Spinal cord (tissue), 10 donors: ENCODE results near the gene STRBP. TPM values are rescaled to one million over a fixed set of nuclear protein-coding genes. Genes with fewer than 3 reads are reported as not detected.

Experiments used
- DNase-seq, 6 donors: peaks; one replicate each; pipeline versions ENCODE4 v3.0.0 to v3.0.0-alpha.2; 2013 to 2015; ENCODE audit warnings: low spot score in 6 of 6, low read depth in 4 of 6
- H3K27ac ChIP-seq: one replicate; pipeline ENCODE4 v1.5.1; 2013; ENCODE audit warnings: low read depth, low read length, control low read depth
- H3K27me3 ChIP-seq: one replicate; pipeline ENCODE4 v1.6.1; 2013; ENCODE audit warnings: low read length; ENCODE audit not compliant: control insufficient read depth, insufficient read depth
- H3K36me3 ChIP-seq: one replicate; pipeline ENCODE4 v1.6.1; 2013; ENCODE audit warnings: low read length; ENCODE audit not compliant: control insufficient read depth, insufficient read depth
- H3K4me1 ChIP-seq: one replicate; pipeline ENCODE4 v1.6.1; 2013; ENCODE audit warnings: low read length; ENCODE audit not compliant: control insufficient read depth, insufficient read depth
- H3K4me3 ChIP-seq: one replicate; pipeline ENCODE4 v1.5.1; 2013; ENCODE audit warnings: low read depth, low read length, control low read depth
- H3K9me3 ChIP-seq: one replicate; pipeline ENCODE4 v1.6.1; 2013; ENCODE audit warnings: low read length; ENCODE audit not compliant: control insufficient read depth, insufficient read depth
- WGBS: methylation state at CpG from one replicate; pipeline ENCODE4 v1.1.5; 2013; ENCODE audit warnings: missing lambda C conversion rate; ENCODE audit not compliant: insufficient coverage; 5-methylcytosine and 5-hydroxymethylcytosine counted together
- polyA plus RNA-seq, 2 donors: library from polyadenylated mRNA; unstranded; fragments of 120-200 nt; gene quantifications; one replicate each; pipeline ENCODE4 v1.2.1, GENCODE V29; 2013; ENCODE audit not compliant: insufficient read length in 2 of 2
- total RNA-seq, 2 donors: library from RNA; depleted of rRNA in 1 of 2; stranded (reverse); fragments of 120-200 nt in 1 of 2; fragments of >200 nt in 1 of 2; gene quantifications; one replicate each; pipeline versions ENCODE4 v1.2.3 to v1.2.4, GENCODE V29; 2013 to 2014
- donor health status: healthy.

STRBP gene
- total and polyA plus RNA-seq, 4 donors: 47.7 to 70.6 (median 60.7) TPM

DNA sequence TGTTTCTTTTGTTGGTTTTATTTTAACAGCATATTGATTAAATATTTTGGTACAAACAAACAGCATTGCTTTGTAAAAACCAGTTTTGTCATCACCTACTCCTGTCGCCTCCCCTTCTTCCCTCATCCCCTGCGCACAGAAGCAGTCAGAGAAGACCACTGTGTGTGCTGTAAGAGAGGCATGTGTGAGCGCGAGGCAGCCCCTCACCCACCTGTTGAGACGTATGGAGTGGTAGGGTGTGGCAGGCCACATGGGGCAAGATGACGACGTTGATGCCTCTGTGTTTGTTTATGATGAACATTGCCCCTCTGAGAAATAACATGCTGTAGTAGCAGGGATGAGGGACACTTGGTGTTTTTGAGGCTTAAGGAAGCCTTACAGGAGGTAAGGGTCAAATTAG lies 163.6 kb downstream of the STRBP start:
- H3K4me3 ChIP-seq: no peak overlapping the region
- H3K4me1 ChIP-seq: peaks cover 5% of the 10 kb centered on the region
- no peak overlapping the region for H3K27ac ChIP-seq
- peaks cover 55% of the 10 kb centered on the region for H3K36me3 ChIP-seq
- H3K27me3 ChIP-seq: no peaks in the 10 kb centered on the region
- no peak for DNase-seq
- 50% methylated on average over 2 of the region's 7 CpGs for WGBS
- H3K9me3 ChIP-seq: no peaks in the 10 kb centered on the region

GRCh38 chr9:123102375-123103113 lies 165.8 kb downstream of the STRBP start:
- Histone ChIP-seq H3K9me3 (no peaks in the 10 kb centered on the region), H3K27ac (peak overlapping the region; percentile 40), H3K4me1 (peaks cover 5% of the 10 kb centered on the region), H3K27me3 (no peaks in the 10 kb centered on the region), H3K36me3 (peaks cover 50% of the 10 kb centered on the region), H3K4me3 (no peak overlapping the region)
- 69% methylated on average over 3 of the region's 3 CpGs for WGBS
- DNase-seq: peak in 4 of 6 donors; percentile 17 to 67 (median 46)

DNA sequence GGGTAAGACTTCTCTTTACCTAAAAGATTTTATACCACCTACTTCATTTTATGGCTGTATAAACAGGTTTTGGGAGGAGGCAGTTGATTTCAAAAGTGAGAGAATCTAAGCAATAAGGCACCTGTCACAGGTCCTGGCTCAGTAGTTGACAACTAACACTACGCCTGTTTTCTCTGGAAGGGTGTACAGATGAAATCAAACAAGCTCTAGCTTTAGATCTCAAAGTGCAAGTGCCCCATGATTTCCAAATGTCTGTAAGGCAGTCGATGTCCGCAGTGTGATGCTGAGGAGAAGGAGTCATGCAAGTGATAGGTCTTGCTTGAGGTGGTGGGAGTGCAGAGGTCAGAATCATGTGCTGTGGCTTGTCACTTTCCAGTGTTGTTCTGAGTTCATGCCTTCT lies 168.8 kb downstream of the STRBP start:
- Histone ChIP-seq H3K36me3 (peaks cover 44% of the 10 kb centered on the region), H3K27ac (no peak overlapping the region), H3K9me3 (no peaks in the 10 kb centered on the region), H3K27me3 (no peaks in the 10 kb centered on the region), H3K4me1 (peaks cover 5% of the 10 kb centered on the region), H3K4me3 (no peak overlapping the region)
- 100% methylated on average over 3 of the region's 3 CpGs for WGBS
- no peak for DNase-seq

GRCh38 chr9:123099042-123099441 lies 169.3 kb downstream of the STRBP start:
- Histone ChIP-seq H3K27me3 (no peaks in the 10 kb centered on the region), H3K36me3 (peaks cover 42% of the 10 kb centered on the region), H3K4me1 (peaks cover 5% of the 10 kb centered on the region), H3K4me3 (no peak overlapping the region), H3K9me3 (no peaks in the 10 kb centered on the region), H3K27ac (no peak overlapping the region)
- WGBS: 81% methylated on average over 3 of the region's 6 CpGs
- peak in 1 of 6 donors; percentile 48 for DNase-seq

GRCh38 chr9:123098096-123098459 lies 170.3 kb downstream of the STRBP start:
- Histone ChIP-seq H3K4me1 (peaks cover 3% of the 10 kb centered on the region), H3K9me3 (no peaks in the 10 kb centered on the region), H3K4me3 (no peak overlapping the region), H3K27me3 (no peaks in the 10 kb centered on the region), H3K27ac (no peak overlapping the region), H3K36me3 (peaks cover 39% of the 10 kb centered on the region)
- WGBS: 61% methylated on average over 4 of the region's 4 CpGs
- no peak for DNase-seq

DNA sequence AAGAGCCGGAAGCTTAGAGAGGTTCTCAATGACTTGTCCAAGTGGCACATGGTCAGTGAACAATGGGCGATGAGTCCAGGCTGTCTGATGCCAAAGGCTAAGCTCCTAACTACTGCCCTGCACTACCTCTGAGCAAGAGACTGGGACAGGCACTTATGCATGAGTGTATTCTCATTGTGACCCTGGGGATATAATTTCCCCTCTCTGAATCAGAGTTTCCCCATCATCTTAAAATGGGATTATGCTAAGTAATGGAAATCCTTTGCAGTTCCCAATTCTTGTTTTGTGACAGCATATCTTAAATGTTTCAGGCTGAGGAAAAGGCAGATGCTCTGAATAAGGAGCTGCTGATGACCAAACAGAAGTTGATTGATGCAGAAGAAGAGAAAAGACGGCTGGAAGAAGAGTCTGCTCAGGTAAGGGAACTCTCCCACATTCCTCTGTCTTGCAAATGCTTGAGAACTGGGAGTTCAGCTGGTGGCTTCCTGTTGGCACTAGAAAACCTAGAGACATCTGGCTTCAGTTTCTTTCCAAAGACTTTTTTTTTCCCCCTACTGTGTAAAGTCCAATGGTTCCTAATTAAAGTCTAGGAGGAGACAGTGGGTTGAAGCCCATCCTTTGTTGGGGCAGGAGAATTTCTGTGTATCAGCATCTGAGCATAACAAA lies 170.8 kb downstream of the STRBP start:
- no peaks in the 10 kb centered on the region for H3K4me1 ChIP-seq
- no peak for DNase-seq
- H3K27ac ChIP-seq: no peak overlapping the region
- H3K4me3 ChIP-seq: no peak overlapping the region
- no peaks in the 10 kb centered on the region for H3K27me3 ChIP-seq
- no peaks in the 10 kb centered on the region for H3K9me3 ChIP-seq
- H3K36me3 ChIP-seq: peaks cover 41% of the 10 kb centered on the region
- 85% methylated on average over 2 of the region's 3 CpGs for WGBS

DNA sequence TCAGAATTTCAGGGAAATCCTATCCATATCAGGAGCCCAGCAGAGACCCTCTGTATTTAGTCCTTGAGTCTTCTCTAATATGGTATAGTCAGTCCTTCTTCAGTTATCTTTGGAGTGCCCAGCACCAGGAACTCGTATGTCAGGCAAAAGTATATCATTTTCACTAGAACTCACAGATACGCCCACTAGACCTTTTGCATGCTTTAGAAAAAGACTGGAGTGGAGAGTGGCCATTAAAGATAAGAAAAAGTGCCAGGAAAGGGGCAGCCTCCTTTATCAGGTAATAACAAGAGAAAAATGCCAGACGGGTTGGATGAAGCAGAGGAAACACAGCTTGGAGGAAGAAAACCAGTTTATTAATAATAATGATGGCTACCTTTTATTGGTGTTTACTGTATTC lies 171.4 kb downstream of the STRBP start:
- no peak overlapping the region for H3K4me3 ChIP-seq
- no peaks in the 10 kb centered on the region for H3K4me1 ChIP-seq
- WGBS: no CpG with 5 or more reads among the region's 3 CpGs
- no peak for DNase-seq
- no peaks in the 10 kb centered on the region for H3K9me3 ChIP-seq
- no peaks in the 10 kb centered on the region for H3K27me3 ChIP-seq
- H3K27ac ChIP-seq: no peak overlapping the region
- H3K36me3 ChIP-seq: peaks cover 36% of the 10 kb centered on the region

DNA sequence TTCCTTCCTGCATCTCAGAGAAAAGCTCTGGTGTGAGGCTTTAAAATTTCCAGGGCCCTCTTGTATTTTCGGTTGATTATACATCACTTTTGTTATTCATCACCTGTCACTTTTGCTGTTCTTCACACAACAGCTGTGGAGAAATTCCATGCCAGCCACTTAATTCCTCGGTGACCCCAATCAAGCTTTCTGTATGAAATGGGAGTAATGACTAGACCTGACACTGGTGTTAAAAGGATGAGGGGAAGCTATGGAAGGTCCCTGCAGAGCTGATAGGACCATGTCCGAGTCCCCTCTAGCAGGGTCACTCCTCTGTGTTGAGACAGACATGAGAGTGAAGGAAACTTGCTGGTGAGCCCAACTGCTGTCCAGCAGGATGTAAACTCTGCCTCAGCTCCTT lies 175.2 kb downstream of the STRBP start:
- H3K9me3 ChIP-seq: no peaks in the 10 kb centered on the region
- H3K27ac ChIP-seq: no peak overlapping the region
- H3K4me3 ChIP-seq: no peak overlapping the region
- no peaks in the 10 kb centered on the region for H3K4me1 ChIP-seq
- no peaks in the 10 kb centered on the region for H3K27me3 ChIP-seq
- peaks cover 30% of the 10 kb centered on the region for H3K36me3 ChIP-seq
- 48% methylated on average over 2 of the region's 3 CpGs for WGBS
- DNase-seq: no peak

- no CpG with 5 or more reads among the region's 2 CpGs for WGBS
- H3K9me3 ChIP-seq: no peaks in the 10 kb centered on the region
- no peak for DNase-seq
- no peak overlapping the region for H3K27ac ChIP-seq
- H3K4me1 ChIP-seq: no peaks in the 10 kb centered on the region
- H3K36me3 ChIP-seq: peaks cover 21% of the 10 kb centered on the region
- no peak overlapping the region for H3K4me3 ChIP-seq
- no peaks in the 10 kb centered on the region for H3K27me3 ChIP-seq
Observed at GRCh38 chr9:123091459-123091858, 176.9 kb downstream of the STRBP start.

DNA sequence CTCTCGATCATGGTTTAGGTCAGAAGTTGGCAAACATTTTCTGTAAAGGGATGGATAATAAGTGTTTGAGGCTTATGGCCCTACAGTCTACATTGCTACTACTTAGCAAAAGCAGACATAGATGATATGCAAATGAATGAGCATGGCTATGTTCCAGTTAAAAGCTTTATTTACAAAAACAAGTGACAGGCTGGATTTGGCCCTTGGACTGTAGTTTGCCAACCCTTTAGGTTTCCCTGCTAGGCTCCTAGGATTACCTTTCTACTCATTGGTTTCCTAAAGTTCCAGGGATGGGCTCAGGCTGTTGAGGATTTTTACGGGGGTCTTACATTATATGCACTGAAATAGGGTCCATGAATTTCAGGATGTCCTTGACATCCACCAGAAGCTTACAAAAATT lies 177.4 kb downstream of the STRBP start:
- WGBS: no CpG with 5 or more reads among the region's 2 CpGs
- Histone ChIP-seq H3K36me3 (peaks cover 20% of the 10 kb centered on the region), H3K4me3 (no peak overlapping the region), H3K27me3 (no peaks in the 10 kb centered on the region), H3K27ac (no peak overlapping the region), H3K9me3 (no peaks in the 10 kb centered on the region), H3K4me1 (no peaks in the 10 kb centered on the region)
- no peak for DNase-seq
